GM12878 (cell line): ENCODE measurements around the gene LRFN2. TPM values are rescaled to one million over a fixed set of nuclear protein-coding genes. Genes with fewer than 3 reads are reported as not detected.

ENCODE experiments used
- ATAC-seq: fragments of 200-7000 bp; cut with Tn5 transposase; 3 replicates; pipeline ENCODE4 v1.9.1; 2020; ENCODE audit warnings: mild to moderate bottlenecking, moderate library complexity
- BruUV-seq: library from RNA; stranded (reverse); fragments of 400-500 nt; replicated peaks from 2 replicates; lab custom pipeline; 2021; lab: Mats Ljungman, UMichigan
- CTCF ChIA-PET: fragments of 300-600 bp; sonication (Branson Sonifier 250); formaldehyde crosslinking; extraction: SDS; loops from one replicate; lab custom pipeline; 2021; ENCODE audit warnings: inconsistent platforms; lab: Yijun Ruan, JAX
- POLR2A ChIA-PET: fragments of 350-600 bp; formaldehyde crosslinking; extraction: SDS; loops from one replicate; lab custom pipeline; 2021; ENCODE audit warnings: inconsistent platforms; lab: Charles Lee
- RAD21 ChIA-PET: fragments of 300-600 bp; sonication (Branson Sonifier 250); formaldehyde crosslinking; loops from one replicate; lab custom pipeline; 2023; ENCODE audit warnings: antibody characterized with exemption; ENCODE audit not compliant: unreplicated experiment; lab: Charles Lee
- SMC1A ChIA-PET: fragments of 300-600 bp; sonication (Branson Sonifier 250); formaldehyde crosslinking; loops from one replicate; lab custom pipeline; 2023; ENCODE audit not compliant: unreplicated experiment, uncharacterized antibody; lab: Charles Lee
- DNase-seq: peaks from one replicate; pipeline ENCODE4 v3.0.0-alpha.2; 2011; ENCODE audit warnings: low read depth, low spot score
- FAIRE-seq: peaks from 3 replicates; lab custom pipeline; 2011; peaks lifted over from hg19 to GRCh38; lab: Jason Lieb, UNC
- H2AFZ ChIP-seq: 2 replicates; pipeline ENCODE4 v1.6.0; 2011; ENCODE audit warnings: low read depth, low read length, control low read depth; ENCODE audit not compliant: control insufficient read depth
- H3K27ac ChIP-seq: 2 replicates; pipeline ENCODE4 v1.5.1; 2011; ENCODE audit warnings: control low read depth; ENCODE audit not compliant: control insufficient read depth, insufficient read depth
- H3K27me3 ChIP-seq, 2 experiments: replicated peaks in 1 of 2; 2 replicates each; pipeline versions ENCODE4 v1.6.0 to v1.6.1; 2011; ENCODE audit warnings: low read length in 1 of 2; ENCODE audit not compliant: control insufficient read depth in 2 of 2, insufficient read depth in 2 of 2
- H3K36me3 ChIP-seq, 2 experiments: 2 replicates each; pipeline ENCODE4 v1.5.1; 2011; ENCODE audit warnings: low read length in 1 of 2; ENCODE audit not compliant: control insufficient read depth in 2 of 2, insufficient read depth in 2 of 2
- H3K4me1 ChIP-seq: 2 replicates; pipeline ENCODE4 v1.6.1; 2011; ENCODE audit warnings: mild to moderate bottlenecking, low read length, moderate library complexity, mixed read lengths; ENCODE audit not compliant: control insufficient read depth, insufficient read depth
- H3K4me2 ChIP-seq: 2 replicates; pipeline ENCODE4 v1.6.0; 2011; ENCODE audit warnings: control low read depth; ENCODE audit not compliant: control insufficient read depth, insufficient read depth
- H3K4me3 ChIP-seq: fragments of 200-600 bp; sonication (generic); 2 replicates; pipeline ENCODE4 v1.5.1; 2016
- H3K79me2 ChIP-seq: 2 replicates; pipeline ENCODE4 v1.6.0; 2011; ENCODE audit warnings: low read length; ENCODE audit not compliant: control insufficient read depth, insufficient read depth
- H3K9ac ChIP-seq: 2 replicates; pipeline ENCODE4 v1.8.0; 2011; ENCODE audit warnings: low read length, control low read depth, mixed read lengths; ENCODE audit not compliant: control insufficient read depth, insufficient read depth
- H3K9me3 ChIP-seq: replicated peaks from 3 replicates; pipeline ENCODE4 v1.5.1; 2011; ENCODE audit warnings: mild to moderate bottlenecking, low read length; ENCODE audit not compliant: control insufficient read depth, insufficient read depth
- H4K20me1 ChIP-seq: 2 replicates; pipeline ENCODE4 v1.6.0; 2011; ENCODE audit not compliant: control insufficient read depth, insufficient read depth
- ATF2 ChIP-seq: IDR thresholded peaks from 2 replicates; pipeline ENCODE4 v1.6.1; 2012; ENCODE audit warnings: low read length, inconsistent platforms
- CREB1 ChIP-seq: IDR thresholded peaks from 2 replicates; pipeline ENCODE4 v1.6.1; 2012; ENCODE audit warnings: low read depth, mild to moderate bottlenecking, inconsistent platforms
- E2F4 ChIP-seq: IDR thresholded peaks from 2 replicates; pipeline ENCODE4 v1.6.1; 2012; ENCODE audit warnings: low read depth, low read length, improper control_type of control experiment
- ETV6 ChIP-seq, 2 experiments: fragments of 450-650 bp in 1 of 2; IDR thresholded peaks in 1 of 2; conservative IDR thresholded peaks in 1 of 2; 2 replicates each; pipeline ENCODE4 v1.6.1; 2014; ENCODE audit warnings: antibody characterized with exemption in 1 of 2, borderline replicate concordance in 1 of 2, low read depth in 1 of 2, mild to moderate bottlenecking in 1 of 2, moderate library complexity in 1 of 2
- IKZF2 ChIP-seq, 2 experiments: fragments of 450-650 bp; IDR thresholded peaks; 2 replicates each; pipeline ENCODE4 v1.6.1; 2017; ENCODE audit warnings: mild to moderate bottlenecking in 2 of 2, moderate library complexity in 2 of 2
- JUND ChIP-seq: IDR thresholded peaks from 2 replicates; pipeline ENCODE4 v1.6.1; 2012; ENCODE audit warnings: low read depth, mild to moderate bottlenecking, low read length, improper control_type of control experiment, moderate library complexity
- NFIC ChIP-seq: IDR thresholded peaks from 2 replicates; pipeline ENCODE4 v1.6.1; 2012; ENCODE audit warnings: low read depth, mild to moderate bottlenecking, inconsistent platforms, low read length, moderate library complexity
- NFYA ChIP-seq: IDR thresholded peaks from 2 replicates; pipeline ENCODE4 v1.6.1; 2011; ENCODE audit warnings: low read depth, mild to moderate bottlenecking, low read length, improper control_type of control experiment, borderline replicate concordance
- POLR2A ChIP-seq: IDR thresholded peaks from 2 replicates; pipeline ENCODE4 v1.6.1; 2011; ENCODE audit warnings: low read depth, mild to moderate bottlenecking, low read length
- SMAD1 ChIP-seq: fragments of 450-650 bp; IDR thresholded peaks from 2 replicates; pipeline ENCODE4 v1.6.1; 2018; ENCODE audit warnings: mild to moderate bottlenecking, low read depth; ENCODE audit not compliant: partially characterized antibody
- TBL1XR1 ChIP-seq: IDR thresholded peaks from 2 replicates; pipeline ENCODE4 v1.6.1; 2012; ENCODE audit warnings: low read depth, low read length, improper control_type of control experiment
- WRNIP1 ChIP-seq: IDR thresholded peaks from 2 replicates; pipeline ENCODE4 v1.6.1; 2011; ENCODE audit warnings: low read depth, low read length, improper control_type of control experiment, borderline replicate concordance
- ZNF217 ChIP-seq: fragments of 450-650 bp; IDR thresholded peaks from 2 replicates; pipeline ENCODE4 v1.6.1; 2017; ENCODE audit warnings: antibody characterized with exemption, mild to moderate bottlenecking
- ZSCAN29 ChIP-seq: fragments of 450-650 bp; IDR thresholded peaks from 2 replicates; pipeline ENCODE4 v1.6.1; 2017; ENCODE audit warnings: mild to moderate bottlenecking, moderate library complexity
- ZZZ3 ChIP-seq: IDR thresholded peaks from 2 replicates; pipeline ENCODE4 v1.6.1; 2011; ENCODE audit warnings: low read depth; ENCODE audit not compliant: control insufficient read depth, insufficient read length
- WGBS: methylation state at CpG from one replicate; pipeline ENCODE4 v1.1.6; 2016; ENCODE audit warnings: low lambda C conversion rate; ENCODE audit not compliant: insufficient replicate concordance, insufficient coverage; ENCODE audit errors: missing lambda C conversion rate; 5-methylcytosine and 5-hydroxymethylcytosine counted together
- in situ Hi-C: fragments of 300-500 bp; cut with MboI; formaldehyde crosslinking; loops from 9 replicates; pipeline ENCODE4 v1.14.3; 2018; ENCODE audit warnings: mixed read lengths
- intact Hi-C: fragments of 100-400 bp; cut with micrococcal nuclease; formaldehyde crosslinking; loops from one replicate; pipeline ENCODE4 v1.14.2; 2022; ENCODE audit not compliant: unreplicated experiment
- polyA plus RNA-seq, 11 experiments: library from polyadenylated mRNA; depleted of rRNA in 4 of 11; unstranded in 6 of 11; stranded (reverse) in 5 of 11; fragments of >200 nt; fragmentation: Nextera tagmentation in 4 of 11; fragmentation: Illumina TruSeq in 1 of 11; extraction: Ambion mirVana in 4 of 11; extraction: Trizol in 1 of 11; gene quantifications; 1 replicate in 1 of 11; 2 replicates in 10 of 11; pipeline versions ENCODE4 v1.2.1 to v1.2.3, GENCODE V29; 2011 to 2016; ENCODE audit warnings: inconsistent platforms in 2 of 11, missing spikeins in 2 of 11, low read depth in 1 of 11
- total RNA-seq, 4 experiments: library from RNA; depleted of rRNA in 3 of 4; stranded (reverse); fragments of >200 nt in 3 of 4; fragmentation: Illumina TruSeq in 1 of 4; extraction: Trizol in 1 of 4; gene quantifications; 2 replicates each; pipeline versions ENCODE4 v1.2.1 to v1.2.3, GENCODE V29; 2013 to 2021

Gene LRFN2
- total and polyA plus RNA-seq, 10 of the 15 experiments (the other 5 are each of a cell fraction or from before 2014, with no cell fraction given) = not detected

GRCh38 chr6:40349123-40349900, 237.9 kb downstream of the LRFN2 start:
- Histone ChIP-seq H3K4me3 (no peak overlapping the region), H3K27ac (no peak overlapping the region), H3K4me1 (no peaks in the 10 kb centered on the region), H3K9ac (no peak overlapping the region)
- RAD21 ChIA-PET = no interaction called here
- no TSS peak for BruUV-seq
- 28% methylated on average over 8 of the region's 11 CpGs for WGBS
- TF ChIP-seq POLR2A = no peak
- TF ChIP-seq ZZZ3 = no peak
- TF ChIP-seq, all 136 proteins: peak for 0
- ChIA-PET POLR2A (no interaction called here), CTCF (interaction anchor here (0.9 kb wide), 1 partner anchor 17 kb away, joined by 3 read pairs; no protein-coding TSS in a partner anchor), SMC1A (interaction anchor here (1.4 kb wide), 1 partner anchor 8 kb away, joined by 5 read pairs; no protein-coding TSS in a partner anchor)
- Histone ChIP-seq H2AFZ (no peak overlapping the region), H3K27me3 (no peaks in the 10 kb centered on the region; a peak in 1 of 4 replicates), H3K79me2 (no peaks in the 10 kb centered on the region), H4K20me1 (no peaks in the 10 kb centered on the region), H3K9me3 (no peaks in the 10 kb centered on the region), H3K4me2 (no peak overlapping the region), H3K36me3 (no peaks in the 10 kb centered on the region)
- intact Hi-C loops = no loop called here
- in situ Hi-C loops = no loop called here
- ATAC-seq (no peak), FAIRE-seq (no peak), DNase-seq (no peak)

GRCh38 chr6:40348591-40348990, 238.6 kb downstream of the LRFN2 start:
- intact Hi-C loops (no loop called here), in situ Hi-C loops (no loop called here)
- no peak overlapping the region for H3K4me2 ChIP-seq
- H3K4me1 ChIP-seq = no peaks in the 10 kb centered on the region
- no peak overlapping the region for H2AFZ ChIP-seq
- H3K4me3 ChIP-seq = no peak overlapping the region
- H4K20me1 ChIP-seq = no peaks in the 10 kb centered on the region
- WGBS = 8% methylated on average over 4 of the region's 4 CpGs
- ATAC-seq = no peak
- no peak overlapping the region for H3K27ac ChIP-seq
- no peak for FAIRE-seq
- no TSS peak for BruUV-seq
- H3K27me3 ChIP-seq = no peaks in the 10 kb centered on the region; a peak in 1 of 4 replicates
- CTCF ChIA-PET = interaction anchor here (0.9 kb wide), 1 partner anchor 16 kb away, joined by 3 read pairs; no protein-coding TSS in a partner anchor
- POLR2A ChIA-PET = no interaction called here
- H3K36me3 ChIP-seq = no peaks in the 10 kb centered on the region
- SMC1A ChIA-PET = interaction anchor here (1.4 kb wide), 1 partner anchor 9 kb away, joined by 5 read pairs; no protein-coding TSS in a partner anchor
- H3K79me2 ChIP-seq = no peaks in the 10 kb centered on the region
- no peak overlapping the region for H3K9ac ChIP-seq
- no peaks in the 10 kb centered on the region for H3K9me3 ChIP-seq
- RAD21 ChIA-PET = no interaction called here
- TF ChIP-seq WRNIP1 = no peak
- no peak for TF ChIP-seq ZSCAN29
- no peak for TF ChIP-seq ETV6 (conservative IDR thresholded peaks at IDR 0.05 in 1 of 2, IDR thresholded peaks at IDR 0.05 in 1 of 2; ENCODE audit: borderline replicate concordance in 1 of 2, low read depth in 1 of 2)
- TF ChIP-seq E2F4 = no peak
- no peak for TF ChIP-seq IKZF2 (IDR thresholded peaks at IDR 0.05)
- no peak for TF ChIP-seq ATF2
- no peak for TF ChIP-seq SMAD1
- no peak for TF ChIP-seq CREB1
- TF ChIP-seq TBL1XR1 = no peak
- TF ChIP-seq ZNF217 = no peak
- no peak for TF ChIP-seq NFYA
- TF ChIP-seq NFIC = no peak
- no peak for TF ChIP-seq JUND
- TF ChIP-seq, all 136 proteins: peak for 0
- DNase-seq = no peak
